Breast epithelium (tissue), 3 donors: ENCODE data around the gene ZNF451.

ENCODE experiments used
- POLR2A ChIP-seq: fragments of 450-650 bp; IDR thresholded peaks from one replicate; pipeline ENCODE4 v1.6.1; 2016; ENCODE audit warnings: antibody characterized with exemption, mild to moderate bottlenecking, moderate library complexity
- POLR2AphosphoS5 ChIP-seq, 3 donors: sonication (generic); formaldehyde crosslinking; IDR thresholded peaks; one replicate each; pipeline ENCODE4 v1.6.1; 2017; ENCODE audit warnings: antibody characterized with exemption in 3 of 3
- TF ChIP-seq, protein P1 (sequence below), 3 donors: fragments of 450-650 bp; IDR thresholded peaks; one replicate each; pipeline ENCODE4 v1.5.1; 2016 to 2017; ENCODE audit warnings: antibody characterized with exemption in 3 of 3, mild to moderate bottlenecking in 3 of 3, moderate library complexity in 3 of 3

DNA sequence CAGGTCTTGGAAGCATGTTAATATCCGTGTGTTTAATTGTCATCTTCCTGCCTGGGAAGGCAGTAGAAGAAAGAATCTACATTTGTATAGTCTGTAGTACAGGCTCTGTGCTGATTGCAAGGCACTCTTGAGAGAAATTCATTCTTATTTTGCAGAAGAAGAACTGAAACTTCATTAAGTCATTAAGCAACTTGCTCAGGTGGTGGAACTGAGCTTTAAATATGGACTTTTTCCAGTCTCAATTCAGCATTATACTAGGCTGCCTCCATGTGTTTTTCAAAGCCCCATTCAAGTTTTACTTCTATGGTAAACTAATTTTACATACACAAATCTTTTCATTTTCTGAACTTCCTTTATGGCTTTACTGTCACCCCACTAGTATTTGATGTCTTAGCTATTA lies 18.7 kb downstream of the ZNF451 start:
- TF ChIP-seq, protein P1, sequence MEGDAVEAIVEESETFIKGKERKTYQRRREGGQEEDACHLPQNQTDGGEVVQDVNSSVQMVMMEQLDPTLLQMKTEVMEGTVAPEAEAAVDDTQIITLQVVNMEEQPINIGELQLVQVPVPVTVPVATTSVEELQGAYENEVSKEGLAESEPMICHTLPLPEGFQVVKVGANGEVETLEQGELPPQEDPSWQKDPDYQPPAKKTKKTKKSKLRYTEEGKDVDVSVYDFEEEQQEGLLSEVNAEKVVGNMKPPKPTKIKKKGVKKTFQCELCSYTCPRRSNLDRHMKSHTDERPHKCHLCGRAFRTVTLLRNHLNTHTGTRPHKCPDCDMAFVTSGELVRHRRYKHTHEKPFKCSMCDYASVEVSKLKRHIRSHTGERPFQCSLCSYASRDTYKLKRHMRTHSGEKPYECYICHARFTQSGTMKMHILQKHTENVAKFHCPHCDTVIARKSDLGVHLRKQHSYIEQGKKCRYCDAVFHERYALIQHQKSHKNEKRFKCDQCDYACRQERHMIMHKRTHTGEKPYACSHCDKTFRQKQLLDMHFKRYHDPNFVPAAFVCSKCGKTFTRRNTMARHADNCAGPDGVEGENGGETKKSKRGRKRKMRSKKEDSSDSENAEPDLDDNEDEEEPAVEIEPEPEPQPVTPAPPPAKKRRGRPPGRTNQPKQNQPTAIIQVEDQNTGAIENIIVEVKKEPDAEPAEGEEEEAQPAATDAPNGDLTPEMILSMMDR (IDR thresholded peaks at IDR 0.05), result no peak
- TF ChIP-seq POLR2AphosphoS5 (IDR thresholded peaks at IDR 0.05), result no peak
- no peak for TF ChIP-seq POLR2A
